Prostate gland (tissue), 2 donors: ENCODE results near the gene DLG2. TPM values are rescaled to one million over a fixed set of nuclear protein-coding genes. Genes with fewer than 3 reads are reported as not detected.

Experiments used
- DNase-seq: peaks from one replicate; pipeline ENCODE4 v3.0.0-alpha.2; 2019; ENCODE audit warnings: low spot score
- H3K27ac ChIP-seq, 2 donors: fragments of 200-600 bp; sonication (generic); 2 replicates each; pipeline ENCODE4 v1.5.1; 2017 to 2019
- H3K27me3 ChIP-seq: fragments of 200-600 bp; sonication (generic); replicated peaks from 2 replicates; pipeline ENCODE4 v1.5.1; 2019; ENCODE audit not compliant: insufficient read depth
- H3K36me3 ChIP-seq, 2 donors: fragments of 200-600 bp; sonication (generic); 1 replicate in 1 of 2; 2 replicates in 1 of 2; pipeline versions ENCODE4 v1.5.1 to v1.8.1; 2017 to 2019
- H3K4me1 ChIP-seq: fragments of 200-600 bp; sonication (generic); replicated peaks from 2 replicates; pipeline ENCODE4 v1.5.1; 2019
- H3K4me3 ChIP-seq, 2 donors: fragments of 200-600 bp; sonication (generic); 2 replicates each; pipeline ENCODE4 v1.5.1; 2017 to 2019
- H3K9me3 ChIP-seq: fragments of 200-600 bp; sonication (generic); 2 replicates; pipeline ENCODE4 v1.5.1; 2017
- CTCF ChIP-seq, 4 experiments: fragments of 200-600 bp in 2 of 4; fragments of 450-650 bp in 2 of 4; sonication (generic) in 2 of 4; IDR thresholded peaks; 1 replicate in 3 of 4; 2 replicates in 1 of 4; pipeline ENCODE4 v1.5.1; 2016 to 2019; ENCODE audit warnings: antibody characterized with exemption in 4 of 4, mild to moderate bottlenecking in 2 of 4, moderate library complexity in 2 of 4
- POLR2A ChIP-seq: fragments of 450-650 bp; IDR thresholded peaks from one replicate; pipeline ENCODE4 v1.6.1; 2016; ENCODE audit warnings: antibody characterized with exemption, mild to moderate bottlenecking
- POLR2AphosphoS5 ChIP-seq: sonication (generic); formaldehyde crosslinking; IDR thresholded peaks from one replicate; pipeline ENCODE4 v1.6.1; 2017; ENCODE audit warnings: antibody characterized with exemption
- WGBS: methylation state at CpG from one replicate; pipeline ENCODE4 v1.1.5; 2018; 5-methylcytosine and 5-hydroxymethylcytosine counted together
- intact Hi-C: fragments of 100-400 bp; cut with DNase I; formaldehyde crosslinking; loops from one replicate; pipeline ENCODE4 v1.14.2; 2022
- total RNA-seq, 2 donors: library from RNA; depleted of rRNA; stranded (reverse); fragments of >200 nt; gene quantifications; one replicate each; pipeline ENCODE4 v1.1.0, GENCODE V29; 2016

Gene DLG2
- total RNA-seq, 2 donors from 2014 or later, result 9.8 to 16.2 TPM

GRCh38 chr11:84870486-84870885 lies 756.7 kb downstream of the DLG2 start:
- Histone ChIP-seq H3K4me1 (no peaks in the 10 kb centered on the region), H3K27ac (no peak overlapping the region), H3K9me3 (no peaks in the 10 kb centered on the region), H3K27me3 (no peaks in the 10 kb centered on the region), H3K4me3 (no peak overlapping the region), H3K36me3 (no peaks in the 10 kb centered on the region)
- WGBS, result 82% methylated on average over 1 of the region's 1 CpG
- intact Hi-C loops, result no loop called here
- no peak for TF ChIP-seq POLR2AphosphoS5
- TF ChIP-seq CTCF (IDR thresholded peaks at IDR 0.05), result no peak
- TF ChIP-seq POLR2A, result no peak
- no peak for DNase-seq

GRCh38 chr11:84866922-84867321 lies 760.2 kb downstream of the DLG2 start:
- no peak for TF ChIP-seq CTCF (IDR thresholded peaks at IDR 0.05)
- TF ChIP-seq POLR2A, result no peak
- peak; percentile 58 for TF ChIP-seq POLR2AphosphoS5
- Histone ChIP-seq H3K9me3 (no peaks in the 10 kb centered on the region), H3K4me3 (no peak overlapping the region), H3K36me3 (no peaks in the 10 kb centered on the region), H3K4me1 (no peaks in the 10 kb centered on the region), H3K27me3 (no peaks in the 10 kb centered on the region), H3K27ac (no peak overlapping the region)
- peak; percentile 3 for DNase-seq
- 24% methylated on average over 2 of the region's 2 CpGs for WGBS
- intact Hi-C loops, result no loop called here

- intact Hi-C loops, result no loop called here
- no peak overlapping the region for H3K27ac ChIP-seq
- TF ChIP-seq POLR2A (no peak), POLR2AphosphoS5 (no peak), CTCF (IDR thresholded peaks at IDR 0.05) (no peak)
- H3K4me3 ChIP-seq, result no peak overlapping the region
- H3K36me3 ChIP-seq, result no peaks in the 10 kb centered on the region
- WGBS, result 86% methylated on average over 1 of the region's 1 CpG
- H3K9me3 ChIP-seq, result no peaks in the 10 kb centered on the region
- no peaks in the 10 kb centered on the region for H3K4me1 ChIP-seq
- H3K27me3 ChIP-seq, result no peaks in the 10 kb centered on the region
- DNase-seq, result no peak
Observed at GRCh38 chr11:84865791-84866535, 761.2 kb downstream of the DLG2 start.

- DNase-seq, result no peak
- H3K4me3 ChIP-seq, result no peak overlapping the region
- no peaks in the 10 kb centered on the region for H3K4me1 ChIP-seq
- H3K36me3 ChIP-seq, result no peaks in the 10 kb centered on the region
- no peak overlapping the region for H3K27ac ChIP-seq
- no peaks in the 10 kb centered on the region for H3K9me3 ChIP-seq
- intact Hi-C loops, result no loop called here
- no peaks in the 10 kb centered on the region for H3K27me3 ChIP-seq
- TF ChIP-seq CTCF (IDR thresholded peaks at IDR 0.05) (no peak), POLR2A (no peak), POLR2AphosphoS5 (no peak)
Observed at GRCh38 chr11:84865257-84865656, 761.9 kb downstream of the DLG2 start.

GRCh38 chr11:84857746-84858145 lies 769.4 kb downstream of the DLG2 start:
- TF ChIP-seq POLR2AphosphoS5 (no peak), CTCF (IDR thresholded peaks at IDR 0.05) (no peak), POLR2A (no peak)
- no peak for DNase-seq
- no peaks in the 10 kb centered on the region for H3K9me3 ChIP-seq
- no peaks in the 10 kb centered on the region for H3K36me3 ChIP-seq
- no peak overlapping the region for H3K4me3 ChIP-seq
- intact Hi-C loops, result no loop called here
- H3K4me1 ChIP-seq, result no peaks in the 10 kb centered on the region
- no peak overlapping the region for H3K27ac ChIP-seq
- no peaks in the 10 kb centered on the region for H3K27me3 ChIP-seq
